ENCODE results near the gene CYREN. TPM values are rescaled to one million over a fixed set of nuclear protein-coding genes. Genes with fewer than 3 reads are reported as not detected.

CYREN gene
- total and polyA plus RNA-seq, 9 of the 15 experiments (the other 6 are each of a cell fraction or from before 2014, with no cell fraction given) = 13.9 to 108 (median 88.8) TPM

DNA sequence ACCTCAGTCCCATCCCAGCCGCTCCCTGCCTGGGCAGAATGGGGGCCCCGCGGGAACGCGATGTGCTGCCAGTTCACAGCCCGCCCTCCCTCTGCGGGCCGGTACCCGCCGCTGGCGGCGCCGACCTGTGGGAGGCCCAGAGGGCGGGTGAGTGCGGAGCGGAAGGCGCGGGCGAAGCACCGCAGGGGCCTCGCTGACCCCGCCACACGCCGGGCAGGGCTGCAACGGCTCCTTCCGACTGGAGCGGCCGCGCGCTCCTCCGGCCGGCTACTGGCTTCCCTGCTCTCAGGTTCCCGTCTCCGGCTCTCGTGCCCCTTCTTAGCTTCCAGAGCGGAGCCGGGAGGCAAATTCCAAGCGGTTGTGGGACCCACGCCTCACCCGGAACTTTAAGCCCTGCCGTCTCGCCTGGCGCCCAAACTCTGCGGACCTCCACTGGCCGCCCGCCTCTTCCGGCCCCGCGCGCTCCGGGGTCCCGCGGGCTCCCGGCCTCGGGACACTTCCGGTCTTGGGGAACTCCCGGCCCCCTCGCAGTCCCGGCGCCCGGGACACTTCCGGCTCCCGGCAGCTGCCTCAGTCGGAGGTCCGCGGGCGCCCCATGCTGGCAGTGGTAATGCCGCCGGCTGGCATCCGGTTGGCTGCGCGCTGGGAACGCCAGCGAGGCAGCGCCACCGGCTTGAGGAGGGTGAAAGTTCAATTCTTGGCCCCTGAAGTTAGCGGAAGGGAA, at the start of gene CYREN (continued):
- TF ChIP-seq, protein P1, sequence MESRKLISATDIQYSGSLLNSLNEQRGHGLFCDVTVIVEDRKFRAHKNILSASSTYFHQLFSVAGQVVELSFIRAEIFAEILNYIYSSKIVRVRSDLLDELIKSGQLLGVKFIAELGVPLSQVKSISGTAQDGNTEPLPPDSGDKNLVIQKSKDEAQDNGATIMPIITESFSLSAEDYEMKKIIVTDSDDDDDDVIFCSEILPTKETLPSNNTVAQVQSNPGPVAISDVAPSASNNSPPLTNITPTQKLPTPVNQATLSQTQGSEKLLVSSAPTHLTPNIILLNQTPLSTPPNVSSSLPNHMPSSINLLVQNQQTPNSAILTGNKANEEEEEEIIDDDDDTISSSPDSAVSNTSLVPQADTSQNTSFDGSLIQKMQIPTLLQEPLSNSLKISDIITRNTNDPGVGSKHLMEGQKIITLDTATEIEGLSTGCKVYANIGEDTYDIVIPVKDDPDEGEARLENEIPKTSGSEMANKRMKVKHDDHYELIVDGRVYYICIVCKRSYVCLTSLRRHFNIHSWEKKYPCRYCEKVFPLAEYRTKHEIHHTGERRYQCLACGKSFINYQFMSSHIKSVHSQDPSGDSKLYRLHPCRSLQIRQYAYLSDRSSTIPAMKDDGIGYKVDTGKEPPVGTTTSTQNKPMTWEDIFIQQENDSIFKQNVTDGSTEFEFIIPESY (CRISPR knock-in tag; IDR thresholded peaks at IDR 0.05) = peak; percentile 59
- TF ChIP-seq, protein P2, sequence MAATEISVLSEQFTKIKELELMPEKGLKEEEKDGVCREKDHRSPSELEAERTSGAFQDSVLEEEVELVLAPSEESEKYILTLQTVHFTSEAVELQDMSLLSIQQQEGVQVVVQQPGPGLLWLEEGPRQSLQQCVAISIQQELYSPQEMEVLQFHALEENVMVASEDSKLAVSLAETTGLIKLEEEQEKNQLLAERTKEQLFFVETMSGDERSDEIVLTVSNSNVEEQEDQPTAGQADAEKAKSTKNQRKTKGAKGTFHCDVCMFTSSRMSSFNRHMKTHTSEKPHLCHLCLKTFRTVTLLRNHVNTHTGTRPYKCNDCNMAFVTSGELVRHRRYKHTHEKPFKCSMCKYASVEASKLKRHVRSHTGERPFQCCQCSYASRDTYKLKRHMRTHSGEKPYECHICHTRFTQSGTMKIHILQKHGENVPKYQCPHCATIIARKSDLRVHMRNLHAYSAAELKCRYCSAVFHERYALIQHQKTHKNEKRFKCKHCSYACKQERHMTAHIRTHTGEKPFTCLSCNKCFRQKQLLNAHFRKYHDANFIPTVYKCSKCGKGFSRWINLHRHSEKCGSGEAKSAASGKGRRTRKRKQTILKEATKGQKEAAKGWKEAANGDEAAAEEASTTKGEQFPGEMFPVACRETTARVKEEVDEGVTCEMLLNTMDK (IDR thresholded peaks at IDR 0.05; ENCODE audit: borderline replicate concordance, insufficient read depth, low read depth, low read length, poor library complexity, severe bottlenecking) = peak; percentile 12
- TF ChIP-seq TCF3 (CRISPR knock-in tag; IDR thresholded peaks at IDR 0.05) (0 out of 2 replicates have a peak, but pooled peaks have one; percentile 44), MAZ (CRISPR knock-in tag; conservative IDR thresholded peaks at IDR 0.05 in 1 of 2, IDR thresholded peaks at IDR 0.05 in 1 of 2) (peak; percentile 97 to 99), GTF2A2 (tag; IDR thresholded peaks at IDR 0.05) (peak; percentile 57; the same call in 1 of the 2 replicates), MYC (IDR thresholded peaks at IDR 0.05; ENCODE audit: low read depth, low read length) (peak; percentile 80; the same call in 1 of the 2 replicates), MYC (CRISPR knock-in tag; IDR thresholded peaks at IDR 0.05; ENCODE audit: borderline replicate concordance, low read depth) (peak; percentile 85), DACH1 (IDR thresholded peaks at IDR 0.05; ENCODE audit: partially characterized antibody) (peak; percentile 66), ZBTB1 (CRISPR knock-in tag; IDR thresholded peaks at IDR 0.05; ENCODE audit: borderline replicate concordance, low read depth) (peak; percentile 91), BCL6 (CRISPR knock-in tag; IDR thresholded peaks at IDR 0.05) (no peak), ZNF586 (CRISPR knock-in tag; conservative IDR thresholded peaks at IDR 0.05) (0 out of 2 replicates have a peak, but pooled peaks have one; percentile 26), KAT8 (IDR thresholded peaks at IDR 0.05; ENCODE audit: low read depth) (peak; percentile 25; the same call in 1 of the 2 replicates), ZNF785 (CRISPR knock-in tag; IDR thresholded peaks at IDR 0.05) (no peak), THRAP3 (IDR thresholded peaks at IDR 0.05; ENCODE audit: borderline replicate concordance) (no peak; the same call in 1 of the 2 replicates), ZNF23 (CRISPR knock-in tag; IDR thresholded peaks at IDR 0.05) (no peak), ZNF384 (IDR thresholded peaks at IDR 0.05; ENCODE audit: low read depth, low read length) (peak; percentile 27; the same call in 1 of the 2 replicates), ZSCAN32 (CRISPR knock-in tag; IDR thresholded peaks at IDR 0.05) (no peak), ZNF75A (CRISPR knock-in tag; IDR thresholded peaks at IDR 0.05) (peak; percentile 65; the same call in 1 of the 2 replicates), CBFA2T2 (conservative IDR thresholded peaks at IDR 0.05) (0 out of 2 replicates have a peak, but pooled peaks have one; percentile 13), KDM2B (CRISPR knock-in tag; IDR thresholded peaks at IDR 0.05) (no peak), CXXC5 (CRISPR knock-in tag; IDR thresholded peaks at IDR 0.05) (peak; percentile 97)
- TF ChIP-seq, protein P3, sequence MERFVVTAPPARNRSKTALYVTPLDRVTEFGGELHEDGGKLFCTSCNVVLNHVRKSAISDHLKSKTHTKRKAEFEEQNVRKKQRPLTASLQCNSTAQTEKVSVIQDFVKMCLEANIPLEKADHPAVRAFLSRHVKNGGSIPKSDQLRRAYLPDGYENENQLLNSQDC (CRISPR knock-in tag; IDR thresholded peaks at IDR 0.05) = 0 out of 2 replicates have a peak, but pooled peaks have one; percentile 10
- TF ChIP-seq, protein P4, sequence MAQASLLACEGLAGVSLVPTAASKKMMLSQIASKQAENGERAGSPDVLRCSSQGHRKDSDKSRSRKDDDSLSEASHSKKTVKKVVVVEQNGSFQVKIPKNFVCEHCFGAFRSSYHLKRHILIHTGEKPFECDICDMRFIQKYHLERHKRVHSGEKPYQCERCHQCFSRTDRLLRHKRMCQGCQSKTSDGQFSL (CRISPR knock-in tag; IDR thresholded peaks at IDR 0.05) = no peak; the same call in 1 of the 2 replicates
- TF ChIP-seq, protein P4 (tag; IDR thresholded peaks at IDR 0.05) = no peak; a peak in 1 of 4 replicates
